Ishikawa (cell line): ENCODE results near the gene ARHGAP9.

Experiments used
- CEBPB ChIP-seq: IDR thresholded peaks from 2 replicates; pipeline ENCODE4 v1.6.1; 2012
- CREB1 ChIP-seq: IDR thresholded peaks from 2 replicates; pipeline ENCODE4 v1.6.1; 2012; ENCODE audit warnings: low read depth
- EGR1 ChIP-seq: IDR thresholded peaks from 2 replicates; pipeline ENCODE4 v1.6.1; 2012
- EP300 ChIP-seq: IDR thresholded peaks from 2 replicates; pipeline ENCODE4 v1.6.1; 2012; ENCODE audit warnings: borderline replicate concordance
- FOXM1 ChIP-seq: IDR thresholded peaks from 2 replicates; pipeline ENCODE4 v1.6.1; 2012; ENCODE audit warnings: low read depth, borderline replicate concordance
- MAX ChIP-seq: IDR thresholded peaks from 2 replicates; pipeline ENCODE4 v1.6.1; 2012
- NFIC ChIP-seq: IDR thresholded peaks from 2 replicates; pipeline ENCODE4 v1.6.1; 2012
- RAD21 ChIP-seq: IDR thresholded peaks from 2 replicates; pipeline ENCODE4 v1.6.1; 2012; ENCODE audit warnings: low read depth
- REST ChIP-seq: IDR thresholded peaks from 2 replicates; pipeline ENCODE4 v1.6.1; 2012; ENCODE audit warnings: low read depth, mild to moderate bottlenecking
- TAF1 ChIP-seq: IDR thresholded peaks from 2 replicates; pipeline ENCODE4 v1.6.1; 2012; ENCODE audit warnings: low read depth, mild to moderate bottlenecking
- TCF12 ChIP-seq: IDR thresholded peaks from 2 replicates; pipeline ENCODE4 v1.6.1; 2012; ENCODE audit warnings: low read depth
- TEAD4 ChIP-seq: IDR thresholded peaks from 2 replicates; pipeline ENCODE4 v1.6.1; 2012
- USF1 ChIP-seq: IDR thresholded peaks from 2 replicates; pipeline ENCODE4 v1.6.1; 2012
- YY1 ChIP-seq: IDR thresholded peaks from 2 replicates; pipeline ENCODE4 v1.6.1; 2012; ENCODE audit warnings: low read depth
- ZBTB7A ChIP-seq: IDR thresholded peaks from 2 replicates; pipeline ENCODE4 v1.6.1; 2012; ENCODE audit warnings: low read depth

Gene ARHGAP9

GRCh38 chr12:57525615-57526383, 46.1 kb upstream of the ARHGAP9 start:
- TF ChIP-seq TEAD4 (no peak), RAD21 (no peak), NFIC (no peak), REST (no peak), USF1 (no peak), EGR1 (no peak), ZBTB7A (no peak), TAF1 (no peak), CEBPB (no peak)

GRCh38 chr12:57524814-57525614, 45.3 kb upstream of the ARHGAP9 start:
- TF ChIP-seq EP300 (no peak), FOXM1 (no peak), TAF1 (no peak), USF1 (no peak), EGR1 (no peak), TEAD4 (no peak), REST (no peak), NFIC (no peak), CREB1 (no peak), RAD21 (no peak), ZBTB7A (no peak), CEBPB (no peak), MAX (no peak), TCF12 (no peak), YY1 (no peak)

- TF ChIP-seq TAF1: no peak
- no peak for TF ChIP-seq TCF12
- TF ChIP-seq USF1: no peak
- no peak for TF ChIP-seq REST
- no peak for TF ChIP-seq FOXM1
Observed at GRCh38 chr12:57523706-57524614, 44.3 kb upstream of the ARHGAP9 start.
